K562 (cell line): ENCODE data around the gene FMNL1. TPM values are rescaled to one million over a fixed set of nuclear protein-coding genes. Genes with fewer than 3 reads are reported as not detected.

Source experiments
- ATAC-seq: fragments of 200-7000 bp; cut with Tn5 transposase; 3 replicates; pipeline ENCODE4 v1.9.1; 2020; ENCODE audit warnings: moderate library complexity
- BruUV-seq: library from RNA; stranded (reverse); fragments of 400-500 nt; replicated peaks from 2 replicates; lab custom pipeline; 2021; lab: Mats Ljungman, UMichigan
- CTCF ChIA-PET: fragments of 300-600 bp; formaldehyde crosslinking; extraction: SDS; loops from one replicate; lab custom pipeline; 2021; ENCODE audit warnings: low intra/inter-chr PET ratio; lab: Yijun Ruan, JAX
- POLR2A ChIA-PET: fragments of 300-600, 350-650 bp; sonication (Branson Sonifier 250); formaldehyde crosslinking; extraction: SDS; loops from one replicate; lab custom pipeline; 2021; ENCODE audit warnings: antibody characterized with exemption, inconsistent platforms; lab: Yijun Ruan, JAX
- DNase-seq, 4 experiments: peaks; one replicate each; pipeline versions ENCODE4 v3.0.0 to v3.0.0-alpha.2; 2011 to 2018; ENCODE audit warnings: low spot score in 3 of 4, mixed read lengths in 3 of 4; ENCODE audit errors: extremely low read depth in 1 of 4
- FAIRE-seq: peaks from 2 replicates; lab custom pipeline; 2011; peaks lifted over from hg19 to GRCh38; lab: Jason Lieb, UNC
- H2AFZ ChIP-seq: 2 replicates; pipeline ENCODE4 v1.6.0; 2011; ENCODE audit warnings: low read depth, low read length, control low read depth, inconsistent platforms
- H3K27ac ChIP-seq: fragments of 200-600 bp; 3 replicates; pipeline ENCODE4 v1.8.0; 2011; ENCODE audit warnings: low read depth, mild to moderate bottlenecking, control low read depth, inconsistent platforms, low read length, moderate library complexity, mixed read lengths; ENCODE audit errors: extremely low read depth
- H3K27me3 ChIP-seq, 2 experiments: fragments of 300-600 bp in 1 of 2; 2 replicates in 1 of 2; 3 replicates in 1 of 2; pipeline versions ENCODE4 v1.6.0 to v1.8.0; 2011; ENCODE audit warnings: inconsistent platforms in 2 of 2, low read length in 2 of 2, mild to moderate bottlenecking in 1 of 2, mixed read lengths in 1 of 2, moderate library complexity in 1 of 2; ENCODE audit not compliant: control insufficient read depth in 2 of 2, insufficient read depth in 2 of 2
- H3K36me3 ChIP-seq: fragments of 300-600 bp; 3 replicates; pipeline ENCODE4 v1.8.0; 2011; ENCODE audit warnings: mild to moderate bottlenecking, low read length, inconsistent platforms; ENCODE audit not compliant: control insufficient read depth, insufficient read depth
- H3K4me1 ChIP-seq, 2 experiments: fragments of 200-600 bp in 1 of 2; replicated peaks in 1 of 2; 2 replicates in 1 of 2; 3 replicates in 1 of 2; pipeline versions ENCODE4 v1.5.1 to v1.8.0; 2011; ENCODE audit warnings: inconsistent platforms in 2 of 2, low read length in 2 of 2, mild to moderate bottlenecking in 1 of 2, mixed read lengths in 1 of 2, moderate library complexity in 1 of 2; ENCODE audit not compliant: control insufficient read depth in 2 of 2, insufficient read depth in 2 of 2
- H3K4me2 ChIP-seq: 2 replicates; pipeline ENCODE4 v1.6.1; 2011; ENCODE audit warnings: low read length, control low read depth, inconsistent platforms, mixed read lengths; ENCODE audit not compliant: insufficient read depth
- H3K4me3 ChIP-seq: fragments of 200-600 bp; sonication (generic), shearing (Covaris generic); 2 replicates; pipeline ENCODE4 v1.5.1; 2016; ENCODE audit warnings: control low read depth, inconsistent platforms
- H3K79me2 ChIP-seq: fragments of 200-600 bp; 3 replicates; pipeline ENCODE4 v1.8.0; 2011; ENCODE audit warnings: low read length, inconsistent platforms; ENCODE audit not compliant: control insufficient read depth, insufficient read depth
- H3K9ac ChIP-seq, 2 experiments: 2 replicates each; pipeline versions ENCODE4 v1.6.0 to v1.6.1; 2011; ENCODE audit warnings: low read depth in 2 of 2, low read length in 2 of 2, control low read depth in 1 of 2, inconsistent platforms in 1 of 2, mild to moderate bottlenecking in 1 of 2, mixed read lengths in 1 of 2; ENCODE audit not compliant: insufficient read depth in 1 of 2
- H3K9me1 ChIP-seq: one replicate; pipeline ENCODE4 v1.6.0; 2011; ENCODE audit warnings: inconsistent platforms, mild to moderate bottlenecking, low read length, moderate library complexity; ENCODE audit not compliant: control insufficient read depth, insufficient read depth
- H3K9me3 ChIP-seq: replicated peaks from 2 replicates; pipeline ENCODE4 v1.5.1; 2011; ENCODE audit warnings: low read depth, low read length, inconsistent platforms; ENCODE audit not compliant: control insufficient read depth, insufficient read depth
- H4K20me1 ChIP-seq: replicated peaks from 2 replicates; pipeline ENCODE4 v1.6.1; 2011; ENCODE audit warnings: low read length, inconsistent platforms, mixed read lengths; ENCODE audit not compliant: control insufficient read depth, insufficient read depth
- CHD1 ChIP-seq: fragments of 200-600 bp; sonication (generic); IDR thresholded peaks from one replicate; pipeline ENCODE4 v1.6.1; 2012; ENCODE audit warnings: mild to moderate bottlenecking, moderate library complexity, low read length, inconsistent platforms
- CTCF ChIP-seq, 3 experiments: IDR thresholded peaks in 2 of 3; conservative IDR thresholded peaks in 1 of 3; 2 replicates each; pipeline ENCODE4 v1.5.1; 2011 to 2012; ENCODE audit warnings: low read length in 3 of 3, mild to moderate bottlenecking in 3 of 3, control low read depth in 2 of 3, improper control_type of control experiment in 1 of 3, inconsistent platforms in 1 of 3, low read depth in 1 of 3, mixed read lengths in 1 of 3, moderate library complexity in 1 of 3; ENCODE audit not compliant: insufficient read depth in 2 of 3
- CTCFL ChIP-seq: IDR thresholded peaks from 2 replicates; pipeline ENCODE4 v1.6.1; 2011; ENCODE audit warnings: borderline replicate concordance, low read depth, mild to moderate bottlenecking, moderate library complexity, low read length; ENCODE audit not compliant: insufficient read depth, poor library complexity, severe bottlenecking
- NR0B1 ChIP-seq: fragments of 450-650 bp; IDR thresholded peaks from one replicate; pipeline ENCODE4 v1.6.1; 2018; ENCODE audit warnings: mild to moderate bottlenecking, moderate library complexity; ENCODE audit not compliant: partially characterized antibody
- WGBS: fragments of 100-300 bp; shearing (Covaris generic); methylation state at CpG from one replicate; pipeline ENCODE4 v1.1.6; 2016; ENCODE audit warnings: low coverage, mixed read lengths; ENCODE audit not compliant: insufficient coverage; ENCODE audit errors: missing lambda C conversion rate; 5-methylcytosine and 5-hydroxymethylcytosine counted together
- in situ Hi-C: fragments of 300-500 bp; cut with MboI; formaldehyde crosslinking; loops from 4 replicates; pipeline ENCODE4 v1.15.0; 2018; ENCODE audit warnings: inconsistent platforms, mixed read lengths
- intact Hi-C: fragments of 100-400 bp; cut with micrococcal nuclease; formaldehyde crosslinking; loops from 2 replicates; pipeline ENCODE4 v1.14.2; 2022
- polyA plus RNA-seq, 8 experiments: library from polyadenylated mRNA; depleted of rRNA in 4 of 8; stranded (reverse) in 5 of 8; unstranded in 3 of 8; fragments of >200 nt; fragmentation: Nextera tagmentation in 2 of 8; fragmentation: Illumina TruSeq in 1 of 8; extraction: Ambion mirVana in 2 of 8; extraction: Trizol in 1 of 8; gene quantifications; 2 replicates each; pipeline versions ENCODE4 v1.2.1 to v1.2.3, GENCODE V29; 2011 to 2014; ENCODE audit warnings: inconsistent platforms in 1 of 8, missing spikeins in 1 of 8
- total RNA-seq, 7 experiments: library from RNA; depleted of rRNA in 6 of 7; stranded (reverse); fragments of >200 nt in 6 of 7; fragmentation: Illumina TruSeq in 2 of 7; extraction: Trizol in 2 of 7; gene quantifications; 2 replicates each; pipeline versions ENCODE4 v1.2.1 to v1.2.3, GENCODE V29; 2011 to 2021; ENCODE audit warnings: low replicate concordance in 1 of 7

Gene FMNL1
- total and polyA plus RNA-seq, 9 of the 15 experiments (the other 6 are each of a cell fraction or from before 2014, with no cell fraction given): 0.70 to 36.6 (median 7.7) TPM

- TF ChIP-seq NR0B1: no peak
Measured at GRCh38 chr17:45283711-45284110, 62.0 kb downstream of the FMNL1 start (continued).

- WGBS: 91% methylated on average over 20 of the region's 21 CpGs
- no peaks in the 10 kb centered on the region for H3K9me1 ChIP-seq
- no peak for FAIRE-seq
- no peaks in the 10 kb centered on the region for H3K9me3 ChIP-seq
- H3K27ac ChIP-seq: no peak overlapping the region
- no peaks in the 10 kb centered on the region for H3K27me3 ChIP-seq
- H3K4me2 ChIP-seq: no peak overlapping the region
- H3K4me3 ChIP-seq: no peak overlapping the region
- BruUV-seq: no TSS peak
- intact Hi-C loops (no loop called here), in situ Hi-C loops (no loop called here)
- POLR2A ChIA-PET: interaction anchor here (1.0 kb wide), 1 partner anchor 11 kb away, joined by 3 read pairs; no protein-coding TSS in a partner anchor
- no peak for DNase-seq
- CTCF ChIA-PET: interaction anchor here (0.5 kb wide), 1 partner anchor 9 kb away, joined by 6 read pairs; no protein-coding TSS in a partner anchor
- H4K20me1 ChIP-seq: no peaks in the 10 kb centered on the region; the same call in 1 of the 2 replicates
- H2AFZ ChIP-seq: no peak overlapping the region
- H3K9ac ChIP-seq: peak overlapping the region in 1 of 2 experiments; percentile 53; a peak in 1 of 4 replicates
- no peaks in the 10 kb centered on the region for H3K79me2 ChIP-seq
- TF ChIP-seq CHD1: no peak
- TF ChIP-seq CTCF (IDR thresholded peaks at IDR 0.05 in 2 of 3, conservative IDR thresholded peaks at IDR 0.05 in 1 of 3; ENCODE audit: insufficient read depth in 2 of 3, low read depth in 1 of 3, low read length in 3 of 3): peak; percentile 22 to 31 (median 28); a peak in 3 of 6 replicates
- peak; percentile 56 for TF ChIP-seq CTCFL
- TF ChIP-seq, all 486 proteins: peak for 2
- ATAC-seq: peak; percentile 42; the same call in 1 of the 3 replicates
- Histone ChIP-seq H3K36me3 (peaks cover 68% of the 10 kb centered on the region; the same call in 2 of the 3 replicates), H3K4me1 (peaks cover 0 to 7% of the 10 kb centered on the region in 2 experiments; a peak in 1 of 5 replicates)
Measured at GRCh38 chr17:45284176-45285140, 62.8 kb downstream of the FMNL1 start.
